Suprapubic skin (tissue), 3 donors: ENCODE results near the gene BRD3OS.

Source experiments
- POLR2A ChIP-seq, 2 donors: fragments of 450-650 bp; IDR thresholded peaks; one replicate each; pipeline ENCODE4 v1.6.1; 2017; ENCODE audit warnings: antibody characterized with exemption in 2 of 2, mild to moderate bottlenecking in 2 of 2, moderate library complexity in 2 of 2
- TF ChIP-seq, protein P1 (sequence below), 2 donors: fragments of 200-600 bp in 1 of 2; fragments of 450-650 bp in 1 of 2; sonication (generic) in 1 of 2; IDR thresholded peaks; one replicate each; pipeline ENCODE4 v1.5.1; 2016 to 2019; ENCODE audit warnings: antibody characterized with exemption in 2 of 2, mild to moderate bottlenecking in 1 of 2, moderate library complexity in 1 of 2

GRCh38 chr9:133979921-133980863 is 45.1 kb upstream of the BRD3OS start:
- TF ChIP-seq, protein P1, sequence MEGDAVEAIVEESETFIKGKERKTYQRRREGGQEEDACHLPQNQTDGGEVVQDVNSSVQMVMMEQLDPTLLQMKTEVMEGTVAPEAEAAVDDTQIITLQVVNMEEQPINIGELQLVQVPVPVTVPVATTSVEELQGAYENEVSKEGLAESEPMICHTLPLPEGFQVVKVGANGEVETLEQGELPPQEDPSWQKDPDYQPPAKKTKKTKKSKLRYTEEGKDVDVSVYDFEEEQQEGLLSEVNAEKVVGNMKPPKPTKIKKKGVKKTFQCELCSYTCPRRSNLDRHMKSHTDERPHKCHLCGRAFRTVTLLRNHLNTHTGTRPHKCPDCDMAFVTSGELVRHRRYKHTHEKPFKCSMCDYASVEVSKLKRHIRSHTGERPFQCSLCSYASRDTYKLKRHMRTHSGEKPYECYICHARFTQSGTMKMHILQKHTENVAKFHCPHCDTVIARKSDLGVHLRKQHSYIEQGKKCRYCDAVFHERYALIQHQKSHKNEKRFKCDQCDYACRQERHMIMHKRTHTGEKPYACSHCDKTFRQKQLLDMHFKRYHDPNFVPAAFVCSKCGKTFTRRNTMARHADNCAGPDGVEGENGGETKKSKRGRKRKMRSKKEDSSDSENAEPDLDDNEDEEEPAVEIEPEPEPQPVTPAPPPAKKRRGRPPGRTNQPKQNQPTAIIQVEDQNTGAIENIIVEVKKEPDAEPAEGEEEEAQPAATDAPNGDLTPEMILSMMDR (IDR thresholded peaks at IDR 0.05) = no peak
- TF ChIP-seq POLR2A (IDR thresholded peaks at IDR 0.05) = no peak
